RWPE2 (cell line): Measurements from ENCODE around the gene KRTAP5-10.

Experiments used
- ATAC-seq: fragments of 200-7000 bp; cut with Tn5 transposase; 3 replicates; pipeline ENCODE4 v1.9.1; 2021; ENCODE audit warnings: low read depth
- DNase-seq: peaks from one replicate; pipeline ENCODE4 v3.0.0-alpha.2; 2020; ENCODE audit warnings: low spot score
- H3K27ac ChIP-seq: fragments of 450-650 bp; 2 replicates; pipeline ENCODE4 v1.5.1; 2017; ENCODE audit warnings: mild to moderate bottlenecking; ENCODE audit not compliant: poor library complexity, severe bottlenecking
- H3K27me3 ChIP-seq: fragments of 250-450 bp; sonication (Bioruptor Pico); 2 replicates; pipeline ENCODE4 v1.5.1; 2021; ENCODE audit warnings: mild to moderate bottlenecking, moderate library complexity; ENCODE audit not compliant: insufficient read depth, poor library complexity, severe bottlenecking
- H3K36me3 ChIP-seq: fragments of 250-450 bp; sonication (Bioruptor Pico); 2 replicates; pipeline ENCODE4 v1.5.1; 2020; ENCODE audit warnings: low read depth, mild to moderate bottlenecking, moderate library complexity
- H3K4me1 ChIP-seq: fragments of 250-450 bp; sonication (Bioruptor Pico); 2 replicates; pipeline ENCODE4 v1.5.1; 2021; ENCODE audit warnings: mild to moderate bottlenecking, moderate library complexity; ENCODE audit not compliant: insufficient read depth, poor library complexity, severe bottlenecking
- H3K4me3 ChIP-seq: fragments of 250-450 bp; sonication (Bioruptor Pico); 2 replicates; pipeline ENCODE4 v1.5.1; 2021; ENCODE audit warnings: mild to moderate bottlenecking, moderate library complexity; ENCODE audit not compliant: severe bottlenecking
- H3K9me3 ChIP-seq: fragments of 250-450 bp; sonication (Bioruptor Pico); 2 replicates; pipeline ENCODE4 v1.5.1; 2021; ENCODE audit warnings: mild to moderate bottlenecking, moderate library complexity; ENCODE audit not compliant: severe bottlenecking
- CTCF ChIP-seq: fragments of 450-650 bp; IDR thresholded peaks from one replicate; pipeline ENCODE4 v1.5.1; 2017; ENCODE audit warnings: mild to moderate bottlenecking, moderate library complexity; ENCODE audit not compliant: poor library complexity, severe bottlenecking

Gene KRTAP5-10

DNA sequence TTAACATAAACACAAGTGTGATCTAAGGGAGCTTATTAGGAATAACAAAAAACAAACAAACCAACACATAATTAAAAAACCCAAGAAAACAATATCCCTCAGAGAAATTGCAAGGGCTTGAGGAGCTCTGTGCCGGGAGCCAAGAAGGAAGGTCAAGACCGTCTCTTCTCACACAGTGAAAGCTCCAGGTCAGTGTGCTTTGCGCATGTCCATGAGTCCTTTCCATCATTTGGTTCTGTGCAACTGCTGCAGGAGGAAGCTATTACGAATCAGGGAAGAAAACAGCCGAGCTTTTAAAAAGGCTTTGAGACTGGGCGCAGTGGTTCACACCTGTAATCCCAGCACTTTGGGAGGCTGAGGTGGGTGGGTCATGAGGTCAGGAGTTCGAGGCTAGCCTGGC lies 23.0 kb upstream of the KRTAP5-10 start:
- H3K36me3 ChIP-seq, result no peaks in the 10 kb centered on the region
- no peaks in the 10 kb centered on the region for H3K27me3 ChIP-seq
- no peak for TF ChIP-seq CTCF
- peaks cover 2% of the 10 kb centered on the region for H3K9me3 ChIP-seq
- no peak overlapping the region for H3K27ac ChIP-seq
- DNase-seq (no peak), ATAC-seq (no peak)
- H3K4me1 ChIP-seq, result no peaks in the 10 kb centered on the region
- H3K4me3 ChIP-seq, result no peak overlapping the region

- no peak for ATAC-seq
- Histone ChIP-seq H3K4me1 (no peaks in the 10 kb centered on the region), H3K9me3 (peaks cover 2% of the 10 kb centered on the region), H3K27ac (no peak overlapping the region), H3K27me3 (no peaks in the 10 kb centered on the region), H3K4me3 (no peak overlapping the region), H3K36me3 (no peaks in the 10 kb centered on the region)
- DNase-seq, result no peak
- TF ChIP-seq CTCF, result no peak
Measured at GRCh38 chr11:71542879-71543777, 22.2 kb upstream of the KRTAP5-10 start.

- no peak for ATAC-seq
- H3K36me3 ChIP-seq, result no peaks in the 10 kb centered on the region
- no peaks in the 10 kb centered on the region for H3K27me3 ChIP-seq
- H3K9me3 ChIP-seq, result peaks cover 2% of the 10 kb centered on the region
- H3K4me1 ChIP-seq, result no peaks in the 10 kb centered on the region
- no peak for DNase-seq
- no peak overlapping the region for H3K27ac ChIP-seq
- no peak for TF ChIP-seq CTCF
- H3K4me3 ChIP-seq, result no peak overlapping the region
Measured at GRCh38 chr11:71543866-71544265, 21.5 kb upstream of the KRTAP5-10 start.

- TF ChIP-seq CTCF, result no peak
- no peak overlapping the region for H3K27ac ChIP-seq
- ATAC-seq, result no peak
Measured at GRCh38 chr11:71544525-71545214, 20.7 kb upstream of the KRTAP5-10 start.

More at GRCh38 chr11:71544525-71545214, 20.7 kb upstream of the KRTAP5-10 start:
- H3K9me3 ChIP-seq, result peaks cover 2% of the 10 kb centered on the region
- no peaks in the 10 kb centered on the region for H3K36me3 ChIP-seq
- H3K27me3 ChIP-seq, result no peaks in the 10 kb centered on the region
- H3K4me3 ChIP-seq, result no peak overlapping the region
- no peak for DNase-seq
- no peaks in the 10 kb centered on the region for H3K4me1 ChIP-seq
